H9 (cell line): ENCODE data around the gene ASMT. TPM values are rescaled to one million over a fixed set of nuclear protein-coding genes. Genes with fewer than 3 reads are reported as not detected.

ENCODE experiments used
- DNase-seq: peaks from one replicate; pipeline ENCODE4 v3.0.0-alpha.2; 2017
- H2AFZ ChIP-seq: one replicate; pipeline ENCODE4 v1.6.1; 2013; ENCODE audit warnings: mild to moderate bottlenecking, low read length, control low read depth, moderate library complexity
- H2AK5ac ChIP-seq: 2 replicates; pipeline ENCODE4 v1.6.1; 2013; ENCODE audit warnings: low read length, control low read depth, mixed read lengths; ENCODE audit not compliant: insufficient read length
- H2BK120ac ChIP-seq: one replicate; pipeline ENCODE4 v1.6.1; 2013; ENCODE audit warnings: low read depth, mild to moderate bottlenecking, low read length, control low read depth, inconsistent platforms; ENCODE audit not compliant: poor library complexity, severe bottlenecking
- H2BK12ac ChIP-seq: 2 replicates; pipeline ENCODE4 v1.6.1; 2013; ENCODE audit warnings: low read length, control low read depth, mixed read lengths, low read depth; ENCODE audit not compliant: insufficient read length
- H2BK15ac ChIP-seq: 2 replicates; pipeline ENCODE4 v1.6.1; 2013; ENCODE audit warnings: low read depth, low read length, control low read depth
- H2BK20ac ChIP-seq: one replicate; pipeline ENCODE4 v1.6.1; 2013; ENCODE audit warnings: low read depth, mild to moderate bottlenecking, low read length, control low read depth, inconsistent platforms; ENCODE audit not compliant: poor library complexity, severe bottlenecking
- H2BK5ac ChIP-seq: 2 replicates; pipeline ENCODE4 v1.6.1; 2013; ENCODE audit warnings: low read length, control low read depth, mixed read lengths; ENCODE audit not compliant: insufficient read length
- H3K14ac ChIP-seq: 2 replicates; pipeline ENCODE4 v1.6.1; 2013; ENCODE audit warnings: low read length, control low read depth; ENCODE audit not compliant: insufficient read depth
- H3K18ac ChIP-seq: 2 replicates; pipeline ENCODE4 v1.6.1; 2013; ENCODE audit warnings: low read depth, mild to moderate bottlenecking, mixed read lengths, low read length, control low read depth; ENCODE audit not compliant: insufficient read length
- H3K23ac ChIP-seq: 2 replicates; pipeline ENCODE4 v1.6.1; 2013; ENCODE audit warnings: low read length, control low read depth, mixed read lengths, low read depth; ENCODE audit not compliant: insufficient read length
- H3K23me2 ChIP-seq: 2 replicates; pipeline ENCODE4 v1.6.1; 2013; ENCODE audit warnings: low read depth, mild to moderate bottlenecking, mixed read lengths, low read length, control low read depth; ENCODE audit not compliant: insufficient read length, poor library complexity, severe bottlenecking
- H3K27ac ChIP-seq: 2 replicates; pipeline ENCODE4 v1.5.1; 2013; ENCODE audit warnings: low read length, control low read depth, mixed read lengths, low read depth; ENCODE audit not compliant: insufficient read length
- H3K27me3 ChIP-seq: 2 replicates; pipeline ENCODE4 v1.6.1; 2013; ENCODE audit warnings: low read length, control low read depth, inconsistent platforms; ENCODE audit not compliant: insufficient read depth
- H3K4ac ChIP-seq: 2 replicates; pipeline ENCODE4 v1.6.1; 2013; ENCODE audit warnings: low read depth, mild to moderate bottlenecking, control low read depth, inconsistent platforms, low read length, moderate library complexity
- H3K4me1 ChIP-seq: 2 replicates; pipeline ENCODE4 v1.6.1; 2013; ENCODE audit warnings: low read length, control low read depth, inconsistent platforms; ENCODE audit not compliant: insufficient read depth
- H3K4me2 ChIP-seq: 2 replicates; pipeline ENCODE4 v1.6.1; 2013; ENCODE audit warnings: low read length, control low read depth, mixed read lengths; ENCODE audit not compliant: insufficient read length, insufficient read depth
- H3K56ac ChIP-seq: 2 replicates; pipeline ENCODE4 v1.6.1; 2013; ENCODE audit warnings: low read depth, mild to moderate bottlenecking, mixed read lengths, low read length, control low read depth; ENCODE audit not compliant: insufficient read length
- H3K79me1 ChIP-seq: 2 replicates; pipeline ENCODE4 v1.6.1; 2013; ENCODE audit warnings: low read depth, mild to moderate bottlenecking, moderate library complexity, low read length, control low read depth, inconsistent platforms; ENCODE audit not compliant: insufficient read depth, poor library complexity, severe bottlenecking
- H3K79me2 ChIP-seq: 2 replicates; pipeline ENCODE4 v1.6.1; 2013; ENCODE audit warnings: low read length, control low read depth, inconsistent platforms; ENCODE audit not compliant: insufficient read depth
- H3K9ac ChIP-seq: 2 replicates; pipeline ENCODE4 v1.6.1; 2013; ENCODE audit warnings: low read length, control low read depth, mixed read lengths; ENCODE audit not compliant: insufficient read length; ENCODE audit errors: extremely low read depth
- H3K9me3 ChIP-seq: one replicate; pipeline ENCODE4 v1.6.1; 2013; ENCODE audit warnings: low read depth, low read length, inconsistent platforms; ENCODE audit not compliant: control insufficient read depth
- H3T11ph ChIP-seq: one replicate; pipeline ENCODE4 v1.6.1; 2013; ENCODE audit warnings: mild to moderate bottlenecking, low read length, control low read depth, inconsistent platforms
- H4K20me1 ChIP-seq: one replicate; pipeline ENCODE4 v1.6.1; 2013; ENCODE audit not compliant: control insufficient read depth, insufficient read length, insufficient read depth
- H4K5ac ChIP-seq: 2 replicates; pipeline ENCODE4 v1.6.1; 2013; ENCODE audit warnings: low read depth, mild to moderate bottlenecking, mixed read lengths, low read length, control low read depth; ENCODE audit not compliant: insufficient read length
- H4K8ac ChIP-seq: replicated peaks from 2 replicates; pipeline ENCODE4 v1.6.1; 2013; ENCODE audit warnings: low read length, control low read depth, mixed read lengths, low read depth; ENCODE audit not compliant: insufficient read length
- H4K91ac ChIP-seq: 2 replicates; pipeline ENCODE4 v1.6.1; 2013; ENCODE audit warnings: low read depth, mild to moderate bottlenecking, moderate library complexity, mixed read lengths, low read length, control low read depth; ENCODE audit not compliant: insufficient read length
- H3K27ac Mint-ChIP-seq, 3 experiments: 2 replicates in 2 of 3; 3 replicates in 1 of 3; pipeline ENCODE4 v1.8.0; 2020 to 2021; ENCODE audit warnings: mixed read lengths in 3 of 3, mild to moderate bottlenecking in 1 of 3, moderate library complexity in 1 of 3
- H3K27me3 Mint-ChIP-seq: 2 replicates; pipeline ENCODE4 v1.8.0; 2021; ENCODE audit warnings: low read depth, mild to moderate bottlenecking, moderate library complexity, mixed read lengths
- H3K36me3 Mint-ChIP-seq, 3 experiments: 2 replicates in 2 of 3; 3 replicates in 1 of 3; pipeline ENCODE4 v1.8.0; 2020 to 2021; ENCODE audit warnings: low read depth in 3 of 3, mixed read lengths in 3 of 3; ENCODE audit not compliant: insufficient read depth in 1 of 3
- H3K4me1 Mint-ChIP-seq, 2 experiments: 2 replicates each; pipeline ENCODE4 v1.8.0; 2020; ENCODE audit warnings: mixed read lengths in 2 of 2
- H3K4me3 Mint-ChIP-seq, 2 experiments: 2 replicates in 1 of 2; 3 replicates in 1 of 2; pipeline ENCODE4 v1.8.0; 2020 to 2021; ENCODE audit warnings: mild to moderate bottlenecking in 2 of 2, mixed read lengths in 2 of 2, moderate library complexity in 1 of 2
- H3K9me3 Mint-ChIP-seq, 2 experiments: 2 replicates in 1 of 2; 3 replicates in 1 of 2; pipeline ENCODE4 v1.8.0; 2020; ENCODE audit warnings: mild to moderate bottlenecking in 2 of 2, mixed read lengths in 2 of 2, moderate library complexity in 1 of 2
- CTCF ChIP-seq: fragments of 200-600 bp; sonication (generic); conservative IDR thresholded peaks from 3 replicates; pipeline ENCODE4 v1.8.0; 2021; ENCODE audit warnings: antibody characterized with exemption, mild to moderate bottlenecking
- WGBS: extraction: QIAGEN DNeasy Blood & Tissue Kit; methylation state at CpG from one replicate; pipeline ENCODE4 v1.1.7; 2013; ENCODE audit warnings: missing lambda C conversion rate, low lambda C conversion rate, mixed read lengths; ENCODE audit not compliant: insufficient read length; ENCODE audit errors: extremely low coverage; 5-methylcytosine and 5-hydroxymethylcytosine counted together
- total RNA-seq: library from RNA; stranded (reverse); gene quantifications from 2 replicates; pipeline ENCODE4 v1.2.1, GENCODE V29; 2021

The ASMT gene
- total RNA-seq, 1 experiment from 2014 or later = 1.4 TPM

- H3K4me2 ChIP-seq = no peak overlapping the region
- H3K27ac ChIP-seq = no peak overlapping the region
- no peak for DNase-seq
Observed at GRCh38 chrX:1658071-1658491, 43.2 kb downstream of the ASMT start.

More at GRCh38 chrX:1658071-1658491, 43.2 kb downstream of the ASMT start:
- H3K27me3 Mint-ChIP-seq = no peaks in the 10 kb centered on the region
- Histone ChIP-seq H3K14ac (no peak overlapping the region), H4K91ac (no peak overlapping the region), H3K79me1 (no peaks in the 10 kb centered on the region), H3K23me2 (peaks cover 2% of the 10 kb centered on the region), H3K4ac (no peak overlapping the region), H2BK20ac (no peak overlapping the region), H3K9ac (no peak overlapping the region), H3K56ac (no peak overlapping the region), H4K8ac (no peak overlapping the region), H3K18ac (no peak overlapping the region), H3K27me3 (no peaks in the 10 kb centered on the region), H3K9me3 (no peaks in the 10 kb centered on the region), H3K4me1 (no peaks in the 10 kb centered on the region; the same call in 1 of the 2 replicates), H2AFZ (no peak overlapping the region), H2BK12ac (no peak overlapping the region), H2BK15ac (no peak overlapping the region), H4K20me1 (no peaks in the 10 kb centered on the region), H3K79me2 (no peaks in the 10 kb centered on the region), H4K5ac (no peak overlapping the region), H3T11ph (no peak overlapping the region), H2BK5ac (no peak overlapping the region), H3K23ac (no peak overlapping the region), H2BK120ac (no peak overlapping the region), H2AK5ac (no peak overlapping the region)
- no CpG with 5 or more reads among the region's 14 CpGs for WGBS
- peak overlapping the region in 2 of 3 experiments; percentile 30 to 87; a peak in 3 of 7 replicates for H3K27ac Mint-ChIP-seq
- peaks cover 2 to 16% of the 10 kb centered on the region in 2 experiments; a peak in 4 of 5 replicates for H3K9me3 Mint-ChIP-seq
- peaks cover 0 to 14% (median 0%) of the 10 kb centered on the region in 3 experiments; a peak in 3 of 7 replicates for H3K36me3 Mint-ChIP-seq
- TF ChIP-seq CTCF = no peak
- H3K4me1 Mint-ChIP-seq = peaks cover 15 to 25% of the 10 kb centered on the region in 2 experiments
- no peak overlapping the region for H3K4me3 Mint-ChIP-seq
